ENCODE results near the gene ACAD9.

ACAD9 gene

DNA sequence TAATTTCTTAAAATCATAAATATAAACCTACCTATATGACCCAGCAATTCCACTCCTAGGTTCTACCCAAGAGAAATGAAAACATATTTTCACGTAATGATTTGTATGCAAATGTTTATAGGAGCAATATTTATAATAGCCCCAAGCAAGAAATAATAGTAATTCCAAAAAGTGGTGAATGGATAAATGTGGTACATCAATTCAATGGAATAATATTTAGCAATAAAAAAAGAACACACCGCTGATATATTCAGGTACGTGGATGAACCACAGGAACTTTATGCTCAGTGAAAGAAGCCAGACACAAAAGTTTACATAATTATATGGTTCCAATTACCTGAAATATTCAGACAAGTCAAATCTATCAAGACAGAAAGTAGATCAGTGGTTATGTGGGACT, 49.9 kb downstream of the ACAD9 start:
- TF ChIP-seq, protein P1, sequence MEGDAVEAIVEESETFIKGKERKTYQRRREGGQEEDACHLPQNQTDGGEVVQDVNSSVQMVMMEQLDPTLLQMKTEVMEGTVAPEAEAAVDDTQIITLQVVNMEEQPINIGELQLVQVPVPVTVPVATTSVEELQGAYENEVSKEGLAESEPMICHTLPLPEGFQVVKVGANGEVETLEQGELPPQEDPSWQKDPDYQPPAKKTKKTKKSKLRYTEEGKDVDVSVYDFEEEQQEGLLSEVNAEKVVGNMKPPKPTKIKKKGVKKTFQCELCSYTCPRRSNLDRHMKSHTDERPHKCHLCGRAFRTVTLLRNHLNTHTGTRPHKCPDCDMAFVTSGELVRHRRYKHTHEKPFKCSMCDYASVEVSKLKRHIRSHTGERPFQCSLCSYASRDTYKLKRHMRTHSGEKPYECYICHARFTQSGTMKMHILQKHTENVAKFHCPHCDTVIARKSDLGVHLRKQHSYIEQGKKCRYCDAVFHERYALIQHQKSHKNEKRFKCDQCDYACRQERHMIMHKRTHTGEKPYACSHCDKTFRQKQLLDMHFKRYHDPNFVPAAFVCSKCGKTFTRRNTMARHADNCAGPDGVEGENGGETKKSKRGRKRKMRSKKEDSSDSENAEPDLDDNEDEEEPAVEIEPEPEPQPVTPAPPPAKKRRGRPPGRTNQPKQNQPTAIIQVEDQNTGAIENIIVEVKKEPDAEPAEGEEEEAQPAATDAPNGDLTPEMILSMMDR (IDR thresholded peaks at IDR 0.05; ENCODE audit: low read depth, low read length, missing control alignments): no peak
- H3K4me3 ChIP-seq (ENCODE audit: low read depth, low read length): no peak overlapping the region
- no peak for DNase-seq (ENCODE audit: low read depth)

DNA sequence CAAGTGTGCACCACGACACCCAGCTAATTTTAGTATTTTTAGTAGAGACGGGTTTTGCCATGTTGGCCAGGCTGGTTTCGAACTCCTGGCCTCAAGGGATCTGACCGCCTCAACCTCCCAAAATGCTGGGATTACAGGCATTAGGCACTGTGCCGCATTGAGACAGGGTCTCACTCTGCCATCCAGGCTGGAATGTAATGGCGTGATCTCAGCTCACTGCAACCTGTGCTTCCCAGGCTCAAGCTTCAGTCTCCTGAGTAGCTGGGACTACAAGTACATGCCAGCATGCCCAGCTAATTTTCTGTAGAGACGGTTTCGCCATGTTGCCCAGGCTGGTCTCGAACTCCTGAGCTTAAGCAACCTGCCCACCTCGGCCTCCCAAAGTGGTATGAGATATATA, 51.6 kb downstream of the ACAD9 start:
- no peak for DNase-seq (ENCODE audit: low read depth)
- TF ChIP-seq, protein P1 (IDR thresholded peaks at IDR 0.05; ENCODE audit: low read depth, low read length, missing control alignments): no peak
- H3K4me3 ChIP-seq (ENCODE audit: low read depth, low read length): no peak overlapping the region

DNA sequence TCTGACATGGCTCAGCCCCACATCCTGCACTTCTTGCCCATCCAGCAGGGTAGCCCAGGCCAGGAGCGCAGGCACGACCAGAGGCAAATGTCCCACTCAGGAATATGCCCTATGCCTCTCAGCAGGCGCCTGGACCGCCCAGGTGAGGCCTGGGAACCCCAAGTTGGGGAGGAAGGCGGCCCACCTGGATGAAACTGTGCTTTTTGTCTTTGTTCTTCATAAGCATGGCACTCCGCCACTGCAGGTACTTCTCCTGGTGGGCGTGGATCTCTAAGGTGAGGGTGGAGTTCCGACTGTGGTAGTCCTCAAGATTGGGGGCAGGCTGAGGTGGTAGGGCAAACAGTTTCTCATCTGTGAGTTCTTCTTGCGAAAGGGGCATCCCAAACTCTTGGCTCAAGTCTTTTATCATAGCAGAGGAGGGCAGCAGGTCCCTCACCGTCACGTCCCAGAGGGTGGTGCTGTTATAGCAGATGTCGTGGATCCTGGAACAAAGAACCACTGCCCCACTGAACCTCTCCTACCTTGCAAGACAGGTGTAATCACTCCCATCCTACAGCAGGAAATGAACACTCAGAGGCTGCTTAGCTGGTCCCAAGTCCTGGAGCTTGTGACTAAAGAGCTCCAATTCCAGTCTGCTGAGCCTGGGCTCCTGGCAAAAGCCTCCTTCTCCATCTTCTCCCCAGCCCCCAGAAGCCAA, 53.2 kb downstream of the ACAD9 start:
- DNase-seq (ENCODE audit: low read depth): no peak
- no peak overlapping the region for H3K4me3 ChIP-seq (ENCODE audit: low read depth, low read length)
- TF ChIP-seq, protein P1 (IDR thresholded peaks at IDR 0.05; ENCODE audit: low read depth, low read length, missing control alignments): no peak

DNA sequence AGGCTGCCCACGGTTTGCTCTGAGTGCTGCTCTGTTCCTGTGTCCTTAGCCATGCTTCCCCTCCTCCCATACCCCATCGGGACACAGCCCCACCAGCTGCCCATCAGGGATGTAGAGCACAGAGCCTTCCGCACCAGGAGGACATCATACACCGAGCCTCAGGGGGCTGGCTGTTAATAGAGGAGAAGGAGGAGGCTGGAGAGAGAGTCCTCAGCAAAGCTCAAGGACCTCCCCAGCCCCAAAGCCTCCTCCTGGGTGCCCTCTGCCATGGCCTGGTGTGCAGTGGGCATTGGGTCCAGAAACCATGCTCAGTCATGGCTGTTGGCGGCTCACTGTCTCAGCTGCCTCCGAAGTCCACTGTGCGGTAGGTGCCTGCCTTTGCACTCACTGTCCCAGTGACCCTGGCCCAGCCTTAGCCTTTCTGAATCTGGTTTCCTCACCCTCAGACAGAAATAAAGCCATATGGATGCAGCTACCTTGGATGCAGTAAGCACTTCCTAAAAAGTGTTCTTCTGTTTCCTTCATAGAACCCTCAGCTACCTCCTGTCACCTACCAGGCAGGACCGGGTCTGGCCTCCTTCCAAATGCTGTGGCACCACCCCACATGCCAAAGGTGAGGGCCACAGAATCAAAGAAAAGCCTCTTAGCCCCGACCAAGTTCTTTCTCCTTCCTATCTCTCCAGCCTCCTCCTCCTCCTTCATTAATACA, 53.9 kb downstream of the ACAD9 start:
- TF ChIP-seq, protein P1 (IDR thresholded peaks at IDR 0.05; ENCODE audit: low read depth, low read length, missing control alignments): no peak
- H3K4me3 ChIP-seq (ENCODE audit: low read depth, low read length): no peak overlapping the region
- DNase-seq (ENCODE audit: low read depth): no peak

DNA sequence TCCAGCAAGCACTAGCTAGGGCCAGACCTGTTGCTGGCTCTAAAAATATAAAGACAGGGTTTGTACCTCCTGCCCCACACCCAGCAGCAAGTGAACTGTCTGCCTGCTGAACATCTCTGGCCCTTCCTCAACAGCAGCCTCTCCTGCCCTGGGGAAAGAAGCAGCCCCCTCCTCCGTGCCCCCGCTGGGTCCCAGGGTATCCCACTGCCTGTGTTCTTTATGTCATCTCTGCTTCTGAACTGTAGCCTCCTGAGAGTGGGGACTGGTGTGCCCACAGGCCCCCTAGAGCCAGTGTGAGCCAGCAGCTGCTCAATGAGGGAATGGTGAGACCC, 54.5 kb downstream of the ACAD9 start:
- no peak overlapping the region for H3K4me3 ChIP-seq (ENCODE audit: low read depth, low read length)
- DNase-seq (ENCODE audit: low read depth): no peak
- TF ChIP-seq, protein P1 (IDR thresholded peaks at IDR 0.05; ENCODE audit: low read depth, low read length, missing control alignments): no peak

DNA sequence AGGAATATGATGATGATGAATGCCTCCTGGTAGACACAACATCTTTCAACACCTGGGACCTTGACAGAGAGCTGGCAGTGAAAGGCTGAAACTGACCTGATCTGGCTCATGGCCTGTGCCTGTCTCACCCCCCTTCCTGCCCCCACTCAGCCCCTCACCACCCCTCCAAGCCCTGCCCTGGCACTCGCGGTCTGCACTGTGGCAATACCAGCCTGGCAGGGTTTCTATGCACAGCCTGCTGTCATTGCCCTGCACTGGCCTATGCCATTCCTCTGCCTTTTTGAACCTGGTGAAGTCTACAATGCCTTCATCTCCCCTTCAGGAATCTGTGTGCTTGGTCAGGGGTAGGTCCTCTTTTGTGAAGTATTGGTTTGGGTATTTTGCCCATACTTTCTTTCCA, 56.5 kb downstream of the ACAD9 start:
- no peak overlapping the region for H3K4me3 ChIP-seq (ENCODE audit: low read depth, low read length)
- DNase-seq (ENCODE audit: low read depth): no peak
- TF ChIP-seq, protein P1 (IDR thresholded peaks at IDR 0.05; ENCODE audit: low read depth, low read length, missing control alignments): no peak

DNA sequence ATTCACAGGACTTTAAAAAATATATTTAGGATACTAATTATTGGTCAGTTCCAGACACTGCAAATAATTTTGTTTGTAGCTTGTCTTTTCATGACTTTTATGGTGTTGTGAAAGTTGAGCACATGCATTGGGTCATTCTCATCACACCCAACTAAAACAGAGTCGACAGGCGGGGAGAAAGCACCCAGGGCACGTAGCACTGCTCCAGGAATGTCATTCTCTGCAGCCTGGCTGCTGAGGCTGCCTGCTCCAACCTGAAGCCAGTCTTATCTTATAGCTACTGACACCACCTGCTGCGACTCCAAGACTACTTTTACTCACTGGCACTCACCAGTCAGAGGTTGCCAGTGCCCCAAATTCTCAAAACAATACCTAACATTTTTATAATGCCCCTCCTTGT, 56.9 kb downstream of the ACAD9 start:
- no peak for DNase-seq (ENCODE audit: low read depth)
- H3K4me3 ChIP-seq (ENCODE audit: low read depth, low read length): no peak overlapping the region
- TF ChIP-seq, protein P1 (IDR thresholded peaks at IDR 0.05; ENCODE audit: low read depth, low read length, missing control alignments): no peak

All from GM12864 (cell line).